ENCODE results near the gene ACTN2.

ACTN2 gene

DNA sequence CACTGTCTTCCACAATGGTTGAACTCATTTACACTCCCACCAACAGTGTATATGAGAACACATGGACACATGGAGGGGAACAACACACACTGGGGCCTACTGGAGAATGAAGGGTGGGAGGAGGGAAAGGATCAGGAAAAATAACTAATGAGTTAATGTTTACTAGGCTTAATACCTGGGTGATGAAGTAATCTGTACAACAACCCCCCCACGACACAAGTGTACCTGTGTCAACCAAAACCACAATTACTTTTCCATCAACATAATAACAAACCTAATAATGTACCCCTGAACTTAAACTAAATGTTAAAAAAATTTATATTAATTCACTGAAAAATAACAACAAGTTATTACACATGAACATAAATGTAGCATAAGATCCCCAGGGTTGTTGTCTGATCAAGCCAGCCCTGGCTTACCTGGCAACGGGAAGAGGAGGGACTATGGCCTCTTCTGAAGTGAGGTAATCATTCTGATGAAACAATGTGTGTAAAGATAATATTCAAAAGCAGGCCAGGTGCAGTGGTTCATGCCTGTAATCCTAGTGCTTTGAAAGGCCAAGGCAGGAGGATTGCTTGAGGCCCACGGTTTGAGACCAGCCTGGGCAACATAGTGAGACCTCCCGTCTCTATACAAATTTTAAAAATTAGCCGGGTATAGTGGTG lies 41.2 kb upstream of the ACTN2 start:
- 84% methylated on average over 5 of the region's 5 CpGs for WGBS

GRCh38 chr1:236654511-236654910 lies 31.8 kb upstream of the ACTN2 start:
- no peak for DNase-seq
- H3K4ac ChIP-seq (ENCODE audit: low read depth in 1 of 2, low read length in 2 of 2), result no peak overlapping the region
- no peak overlapping the region for H4K91ac ChIP-seq (ENCODE audit: low read length)
- H3K4me3 ChIP-seq (ENCODE audit: insufficient read depth in 1 of 2, low read depth in 1 of 2, low read length in 2 of 2), result no peak overlapping the region
- H2BK5ac ChIP-seq (ENCODE audit: low read depth, low read length, poor library complexity, severe bottlenecking), result no peak overlapping the region
- H3K23ac ChIP-seq (ENCODE audit: low read length in 2 of 2), result no peak overlapping the region
- no peaks in the 10 kb centered on the region for H3K4me1 ChIP-seq (ENCODE audit: control insufficient read depth, insufficient read depth, low read depth, low read length)
- H2AFZ ChIP-seq (ENCODE audit: low read depth, low read length), result no peak overlapping the region
- H2BK12ac ChIP-seq (ENCODE audit: low read length in 2 of 2), result no peak overlapping the region
- no peak overlapping the region for H2BK15ac ChIP-seq (ENCODE audit: low read depth, poor library complexity, severe bottlenecking)
- 91% methylated on average over 1 of the region's 1 CpG for WGBS
- no peak overlapping the region for H2AK5ac ChIP-seq (ENCODE audit: low read length, severe bottlenecking)
- H3K36me3 ChIP-seq (ENCODE audit: control insufficient read depth in 1 of 2, insufficient read depth in 2 of 2, low read depth in 1 of 2, low read length in 2 of 2), result no peaks in the 10 kb centered on the region
- no peak overlapping the region for H3K27ac ChIP-seq (ENCODE audit: low read length, poor library complexity, severe bottlenecking)
- peaks cover 0 to 3% of the 10 kb centered on the region in 2 experiments for H3K27me3 ChIP-seq (ENCODE audit: control insufficient read depth in 1 of 2, insufficient read depth in 1 of 2, low read length in 2 of 2)
- no peak overlapping the region for H4K8ac ChIP-seq (ENCODE audit: low read length)
- H3K9ac ChIP-seq (ENCODE audit: low read length), result no peak overlapping the region
- no peak overlapping the region for H3K18ac ChIP-seq (ENCODE audit: low read depth in 1 of 2, low read length in 2 of 2)
- H3K9me3 ChIP-seq (ENCODE audit: control insufficient read depth, low read length), result no peaks in the 10 kb centered on the region
- no peak overlapping the region for H3K14ac ChIP-seq (ENCODE audit: low read length in 2 of 2)
- no peaks in the 10 kb centered on the region for H3K79me1 ChIP-seq (replicated peaks; ENCODE audit: low read length, poor library complexity, severe bottlenecking)
- no peak overlapping the region for H3K4me2 ChIP-seq (ENCODE audit: low read length, poor library complexity, severe bottlenecking)
- H2BK120ac ChIP-seq (ENCODE audit: low read depth, low read length), result no peak overlapping the region

More for the DNA sequence above, 41.2 kb upstream of the ACTN2 start:
- no peak overlapping the region for H3K27ac ChIP-seq (ENCODE audit: low read length, poor library complexity, severe bottlenecking)
- H3K4me1 ChIP-seq (ENCODE audit: control insufficient read depth, insufficient read depth, low read depth, low read length), result no peaks in the 10 kb centered on the region
- no peaks in the 10 kb centered on the region for H3K9me3 ChIP-seq (ENCODE audit: control insufficient read depth, low read length)
- H2BK120ac ChIP-seq (ENCODE audit: low read depth, low read length), result no peak overlapping the region
- no peak overlapping the region for H3K14ac ChIP-seq (ENCODE audit: low read length in 2 of 2)
- H3K36me3 ChIP-seq (ENCODE audit: control insufficient read depth in 1 of 2, insufficient read depth in 2 of 2, low read depth in 1 of 2, low read length in 2 of 2), result no peaks in the 10 kb centered on the region
- H2BK15ac ChIP-seq (ENCODE audit: low read depth, poor library complexity, severe bottlenecking), result no peak overlapping the region
- H3K4ac ChIP-seq (ENCODE audit: low read depth in 1 of 2, low read length in 2 of 2), result no peak overlapping the region
- no peaks in the 10 kb centered on the region for H3K79me1 ChIP-seq (replicated peaks; ENCODE audit: low read length, poor library complexity, severe bottlenecking)
- H2AFZ ChIP-seq (ENCODE audit: low read depth, low read length), result no peak overlapping the region
- no peak overlapping the region for H3K4me2 ChIP-seq (ENCODE audit: low read length, poor library complexity, severe bottlenecking)
- no peak overlapping the region for H3K9ac ChIP-seq (ENCODE audit: low read length)
- no peak overlapping the region for H3K4me3 ChIP-seq (ENCODE audit: insufficient read depth in 1 of 2, low read depth in 1 of 2, low read length in 2 of 2)
- no peak overlapping the region for H2BK5ac ChIP-seq (ENCODE audit: low read depth, low read length, poor library complexity, severe bottlenecking)
- no peak for DNase-seq
- H3K18ac ChIP-seq (ENCODE audit: low read depth in 1 of 2, low read length in 2 of 2), result no peak overlapping the region
- no peak overlapping the region for H4K91ac ChIP-seq (ENCODE audit: low read length)
- no peak overlapping the region for H2AK5ac ChIP-seq (ENCODE audit: low read length, severe bottlenecking)
- H4K8ac ChIP-seq (ENCODE audit: low read length), result no peak overlapping the region
- no peak overlapping the region for H3K23ac ChIP-seq (ENCODE audit: low read length in 2 of 2)
- no peaks in the 10 kb centered on the region for H3K27me3 ChIP-seq (ENCODE audit: control insufficient read depth in 1 of 2, insufficient read depth in 1 of 2, low read length in 2 of 2)
- H2BK12ac ChIP-seq (ENCODE audit: low read length in 2 of 2), result no peak overlapping the region

DNA sequence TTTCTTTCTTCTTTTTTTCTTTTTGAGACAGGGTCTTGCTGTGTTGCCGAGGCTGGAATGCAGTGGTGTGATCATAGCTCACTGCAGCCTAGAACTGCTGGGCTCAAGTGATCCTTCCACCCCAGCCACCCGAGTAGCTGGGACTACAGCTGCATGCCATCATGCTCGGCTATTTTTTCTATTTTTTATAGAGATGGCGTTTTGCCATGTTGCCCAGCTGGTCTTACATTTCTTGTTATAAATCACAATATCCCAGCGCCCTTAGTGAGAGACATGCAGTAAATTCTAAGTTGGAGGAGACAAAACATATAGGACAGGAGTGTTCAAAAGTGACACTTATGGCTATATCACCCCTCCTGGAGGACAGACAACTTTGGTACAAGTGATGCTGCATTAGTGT lies 31.3 kb upstream of the ACTN2 start:
- peaks cover 0 to 3% of the 10 kb centered on the region in 2 experiments for H3K27me3 ChIP-seq (ENCODE audit: control insufficient read depth in 1 of 2, insufficient read depth in 1 of 2, low read length in 2 of 2)
- H3K23ac ChIP-seq (ENCODE audit: low read length in 2 of 2), result no peak overlapping the region
- no peak overlapping the region for H2BK12ac ChIP-seq (ENCODE audit: low read length in 2 of 2)
- H2BK5ac ChIP-seq (ENCODE audit: low read depth, low read length, poor library complexity, severe bottlenecking), result no peak overlapping the region
- H4K91ac ChIP-seq (ENCODE audit: low read length), result no peak overlapping the region
- no peak overlapping the region for H3K18ac ChIP-seq (ENCODE audit: low read depth in 1 of 2, low read length in 2 of 2)
- H2BK120ac ChIP-seq (ENCODE audit: low read depth, low read length), result no peak overlapping the region
- H3K4me3 ChIP-seq (ENCODE audit: insufficient read depth in 1 of 2, low read depth in 1 of 2, low read length in 2 of 2), result no peak overlapping the region
- no peak overlapping the region for H3K14ac ChIP-seq (ENCODE audit: low read length in 2 of 2)
- H3K79me1 ChIP-seq (replicated peaks; ENCODE audit: low read length, poor library complexity, severe bottlenecking), result no peaks in the 10 kb centered on the region
- H2BK15ac ChIP-seq (ENCODE audit: low read depth, poor library complexity, severe bottlenecking), result no peak overlapping the region
- no peak overlapping the region for H2AFZ ChIP-seq (ENCODE audit: low read depth, low read length)
- H3K4me1 ChIP-seq (ENCODE audit: control insufficient read depth, insufficient read depth, low read depth, low read length), result no peaks in the 10 kb centered on the region
- no peak overlapping the region for H2AK5ac ChIP-seq (ENCODE audit: low read length, severe bottlenecking)
- H3K9ac ChIP-seq (ENCODE audit: low read length), result no peak overlapping the region
- H3K4ac ChIP-seq (ENCODE audit: low read depth in 1 of 2, low read length in 2 of 2), result no peak overlapping the region
- DNase-seq, result no peak
- H3K9me3 ChIP-seq (ENCODE audit: control insufficient read depth, low read length), result no peaks in the 10 kb centered on the region
- no peak overlapping the region for H3K27ac ChIP-seq (ENCODE audit: low read length, poor library complexity, severe bottlenecking)
- H3K36me3 ChIP-seq (ENCODE audit: control insufficient read depth in 1 of 2, insufficient read depth in 2 of 2, low read depth in 1 of 2, low read length in 2 of 2), result no peaks in the 10 kb centered on the region
- no peak overlapping the region for H4K8ac ChIP-seq (ENCODE audit: low read length)
- no peak overlapping the region for H3K4me2 ChIP-seq (ENCODE audit: low read length, poor library complexity, severe bottlenecking)
- WGBS, result 81% methylated on average over 5 of the region's 5 CpGs

DNA sequence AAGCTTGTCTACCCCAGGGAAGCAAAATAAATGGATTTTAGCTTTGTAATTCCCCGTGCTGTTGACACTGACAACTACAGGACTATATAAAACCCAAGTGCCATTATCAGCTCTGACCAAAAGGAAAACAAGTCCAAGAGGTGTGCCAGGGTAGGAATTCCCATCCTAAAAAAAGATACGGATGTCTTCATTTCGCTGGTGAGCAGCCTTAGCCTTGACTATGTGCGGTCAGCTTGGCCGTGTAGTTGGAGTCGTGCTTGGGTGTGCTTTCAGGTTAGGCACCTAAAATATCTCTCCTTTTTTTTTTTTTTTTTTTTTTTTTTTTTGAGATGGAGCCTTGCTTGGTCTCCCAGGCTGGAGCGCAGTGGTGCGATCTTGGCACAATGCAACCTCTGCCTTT lies 28.9 kb upstream of the ACTN2 start:
- no peak overlapping the region for H3K27ac ChIP-seq (ENCODE audit: low read length, poor library complexity, severe bottlenecking)
- no peak overlapping the region for H3K4me3 ChIP-seq (ENCODE audit: insufficient read depth in 1 of 2, low read depth in 1 of 2, low read length in 2 of 2)
- H3K79me1 ChIP-seq (replicated peaks; ENCODE audit: low read length, poor library complexity, severe bottlenecking), result no peaks in the 10 kb centered on the region
- no peak overlapping the region for H2AK5ac ChIP-seq (ENCODE audit: low read length, severe bottlenecking)
- no peak overlapping the region for H3K4me2 ChIP-seq (ENCODE audit: low read length, poor library complexity, severe bottlenecking)
- H2AFZ ChIP-seq (ENCODE audit: low read depth, low read length), result no peak overlapping the region
- H3K27me3 ChIP-seq (ENCODE audit: control insufficient read depth in 1 of 2, insufficient read depth in 1 of 2, low read length in 2 of 2), result no peaks in the 10 kb centered on the region
- no peak overlapping the region for H4K8ac ChIP-seq (ENCODE audit: low read length)
- no peak overlapping the region for H3K9ac ChIP-seq (ENCODE audit: low read length)
- H3K23ac ChIP-seq (ENCODE audit: low read length in 2 of 2), result no peak overlapping the region
- WGBS, result 83% methylated on average over 3 of the region's 8 CpGs
- no peak for DNase-seq
- H3K4me1 ChIP-seq (ENCODE audit: control insufficient read depth, insufficient read depth, low read depth, low read length), result no peaks in the 10 kb centered on the region
- no peak overlapping the region for H4K91ac ChIP-seq (ENCODE audit: low read length)
- no peak overlapping the region for H2BK15ac ChIP-seq (ENCODE audit: low read depth, poor library complexity, severe bottlenecking)
- H3K18ac ChIP-seq (ENCODE audit: low read depth in 1 of 2, low read length in 2 of 2), result no peak overlapping the region
- no peak overlapping the region for H2BK120ac ChIP-seq (ENCODE audit: low read depth, low read length)
- no peaks in the 10 kb centered on the region for H3K9me3 ChIP-seq (ENCODE audit: control insufficient read depth, low read length)
- no peak overlapping the region for H3K4ac ChIP-seq (ENCODE audit: low read depth in 1 of 2, low read length in 2 of 2)
- no peak overlapping the region for H3K14ac ChIP-seq (ENCODE audit: low read length in 2 of 2)
- no peak overlapping the region for H2BK12ac ChIP-seq (ENCODE audit: low read length in 2 of 2)
- no peaks in the 10 kb centered on the region for H3K36me3 ChIP-seq (ENCODE audit: control insufficient read depth in 1 of 2, insufficient read depth in 2 of 2, low read depth in 1 of 2, low read length in 2 of 2)
- H2BK5ac ChIP-seq (ENCODE audit: low read depth, low read length, poor library complexity, severe bottlenecking), result no peak overlapping the region

Data from mesenchymal stem cell (in vitro differentiated cells and primary cell).